Loucy (cell line): Measurements from ENCODE around the gene CCDC178.

Experiments
- H2AFZ ChIP-seq: fragments of 200-600 bp; sonication (generic); 2 replicates; pipeline ENCODE4 v1.6.0; 2016; ENCODE audit warnings: antibody characterized with exemption, mild to moderate bottlenecking, low read length, moderate library complexity
- H3F3A ChIP-seq: fragments of 200-600 bp; 2 replicates; pipeline ENCODE4 v1.6.0; 2016; ENCODE audit warnings: antibody characterized with exemption, low read depth, mild to moderate bottlenecking
- H3K27me3 ChIP-seq: fragments of 200-600 bp; sonication (generic); 2 replicates; pipeline ENCODE4 v1.6.1; 2014; ENCODE audit warnings: low read length, mild to moderate bottlenecking; ENCODE audit not compliant: insufficient read depth, poor library complexity, severe bottlenecking
- H3K36me3 ChIP-seq: fragments of 200-600 bp; sonication (generic); 2 replicates; pipeline ENCODE4 v1.6.1; 2016; ENCODE audit warnings: low read length; ENCODE audit not compliant: insufficient read depth
- H3K4me1 ChIP-seq: fragments of 200-600 bp; sonication (generic); 2 replicates; pipeline ENCODE4 v1.5.1; 2014; ENCODE audit warnings: low read length, mild to moderate bottlenecking; ENCODE audit not compliant: insufficient read depth, poor library complexity, severe bottlenecking
- H3K4me2 ChIP-seq: fragments of 200-600 bp; sonication (generic); 2 replicates; pipeline ENCODE4 v1.6.0; 2014; ENCODE audit warnings: antibody characterized with exemption, low read length, low read depth, mild to moderate bottlenecking; ENCODE audit not compliant: poor library complexity, severe bottlenecking
- H3K4me3 ChIP-seq: fragments of 200-600 bp; sonication (generic); 2 replicates; pipeline ENCODE4 v1.5.1; 2014; ENCODE audit warnings: low read length, mild to moderate bottlenecking, mixed read lengths; ENCODE audit not compliant: poor library complexity, severe bottlenecking
- H3K79me2 ChIP-seq: fragments of 200-600 bp; sonication (generic); 2 replicates; pipeline ENCODE4 v1.6.1; 2014; ENCODE audit warnings: low read length; ENCODE audit not compliant: insufficient read depth
- H3K9ac ChIP-seq: fragments of 200-600 bp; sonication (generic); 2 replicates; pipeline ENCODE4 v1.6.0; 2014; ENCODE audit warnings: mild to moderate bottlenecking, low read depth, low read length, moderate library complexity; ENCODE audit not compliant: poor library complexity, severe bottlenecking
- H3K9me2 ChIP-seq: fragments of 200-600 bp; sonication (generic); replicated peaks from 2 replicates; pipeline ENCODE4 v1.6.1; 2016; ENCODE audit warnings: low read depth, low read length, mixed read lengths
- H3K9me3 ChIP-seq: fragments of 200-600 bp; sonication (generic); 2 replicates; pipeline ENCODE4 v1.6.1; 2014; ENCODE audit warnings: mild to moderate bottlenecking, antibody characterized with exemption, low read length, low read depth; ENCODE audit not compliant: insufficient read depth
- H4K20me1 ChIP-seq: fragments of 200-600 bp; sonication (generic); 2 replicates; pipeline ENCODE4 v1.6.0; 2014; ENCODE audit warnings: antibody characterized with exemption, low read length, mild to moderate bottlenecking; ENCODE audit not compliant: insufficient read depth, poor library complexity, severe bottlenecking
- CTCF ChIP-seq: fragments of 200-600 bp; sonication (generic); conservative IDR thresholded peaks from 2 replicates; pipeline ENCODE4 v1.5.1; 2014; ENCODE audit warnings: mild to moderate bottlenecking, antibody characterized with exemption, low read length
- EZH2phosphoT487 ChIP-seq: fragments of 200-600 bp; IDR thresholded peaks from 2 replicates; pipeline ENCODE4 v1.6.1; 2018; ENCODE audit warnings: antibody characterized with exemption, mild to moderate bottlenecking, moderate library complexity, borderline replicate concordance

The CCDC178 gene

GRCh38 chr18:32908424-32908805 lies 532.1 kb downstream of the CCDC178 start:
- no peaks in the 10 kb centered on the region for H3K9me3 ChIP-seq
- no peaks in the 10 kb centered on the region for H3K79me2 ChIP-seq
- TF ChIP-seq CTCF: no peak
- TF ChIP-seq EZH2phosphoT487: no peak
- no peaks in the 10 kb centered on the region for H3K4me1 ChIP-seq
- no peaks in the 10 kb centered on the region for H3K9me2 ChIP-seq
- no peak overlapping the region for H3K4me3 ChIP-seq
- H3K4me2 ChIP-seq: no peak overlapping the region
- H3F3A ChIP-seq: no peaks in the 10 kb centered on the region
- no peak overlapping the region for H3K9ac ChIP-seq
- H2AFZ ChIP-seq: no peak overlapping the region
- H3K27me3 ChIP-seq: peaks cover 17% of the 10 kb centered on the region
- H3K36me3 ChIP-seq: no peaks in the 10 kb centered on the region
- H4K20me1 ChIP-seq: no peaks in the 10 kb centered on the region

- H3K79me2 ChIP-seq: no peaks in the 10 kb centered on the region
- TF ChIP-seq EZH2phosphoT487 (no peak), CTCF (no peak)
These were observed 532.7 kb downstream of the CCDC178 start for GRCh38 chr18:32907648-32908423.

GRCh38 chr18:32907311-32907585 lies 533.3 kb downstream of the CCDC178 start:
- Histone ChIP-seq H3K9me2 (no peaks in the 10 kb centered on the region), H3K9me3 (no peaks in the 10 kb centered on the region), H3K4me3 (no peak overlapping the region), H2AFZ (no peak overlapping the region), H3K36me3 (no peaks in the 10 kb centered on the region), H3K4me1 (no peaks in the 10 kb centered on the region), H3K4me2 (no peak overlapping the region), H4K20me1 (no peaks in the 10 kb centered on the region), H3K9ac (no peak overlapping the region), H3K79me2 (no peaks in the 10 kb centered on the region), H3F3A (no peaks in the 10 kb centered on the region), H3K27me3 (peaks cover 10% of the 10 kb centered on the region)
- TF ChIP-seq CTCF (no peak), EZH2phosphoT487 (no peak)

More at GRCh38 chr18:32907648-32908423, 532.7 kb downstream of the CCDC178 start:
- Histone ChIP-seq H3K9me3 (no peaks in the 10 kb centered on the region), H3K27me3 (peaks cover 14% of the 10 kb centered on the region), H2AFZ (no peak overlapping the region), H3K4me2 (no peak overlapping the region), H4K20me1 (no peaks in the 10 kb centered on the region), H3K36me3 (no peaks in the 10 kb centered on the region), H3K4me3 (no peak overlapping the region), H3K4me1 (no peaks in the 10 kb centered on the region), H3K9me2 (no peaks in the 10 kb centered on the region), H3F3A (no peaks in the 10 kb centered on the region), H3K9ac (no peak overlapping the region)
